NB4 (cell line): Measurements from ENCODE around the gene PPIAL4G.
"Not testable (repeated sequence)": the region's sequence is repeated elsewhere in the genome, so short reads cannot be mapped to it uniquely, and the experiment has no call there.

Experiments
- DNase-seq: peaks from one replicate; pipeline ENCODE4 v3.0.0; 2010; ENCODE audit warnings: low read depth
- H3K4me3 ChIP-seq: one replicate; pipeline ENCODE4 v1.5.1; 2011; ENCODE audit warnings: mild to moderate bottlenecking, low read depth, low read length, moderate library complexity
- CTCF ChIP-seq: IDR thresholded peaks from one replicate; pipeline ENCODE4 v1.5.1; 2012; ENCODE audit warnings: low read depth, low read length
- MAX ChIP-seq: IDR thresholded peaks from 2 replicates; pipeline ENCODE4 v1.6.1; 2011; ENCODE audit warnings: low read depth, low read length
- MYC ChIP-seq: IDR thresholded peaks from 2 replicates; pipeline ENCODE4 v1.6.1; 2011; ENCODE audit warnings: low read depth, low read length
- POLR2A ChIP-seq: IDR thresholded peaks from 2 replicates; pipeline ENCODE4 v1.6.1; 2011; ENCODE audit warnings: mild to moderate bottlenecking; ENCODE audit not compliant: insufficient read length; ENCODE audit errors: extremely low read depth

Gene PPIAL4G

GRCh38 chr1:148435406-148435805 lies 47.7 kb downstream of the PPIAL4G start:
- DNase-seq = no peak
- no peak overlapping the region for H3K4me3 ChIP-seq
- TF ChIP-seq MAX = no peak
- TF ChIP-seq POLR2A = no peak
- TF ChIP-seq MYC = no peak
- TF ChIP-seq CTCF = no peak

GRCh38 chr1:148434832-148435231 lies 48.3 kb downstream of the PPIAL4G start:
- TF ChIP-seq MAX = no peak

GRCh38 chr1:148432916-148433317 lies 50.2 kb downstream of the PPIAL4G start:
- not testable (repeated sequence) for H3K4me3 ChIP-seq, DNase-seq

More at GRCh38 chr1:148434832-148435231, 48.3 kb downstream of the PPIAL4G start:
- no peak overlapping the region for H3K4me3 ChIP-seq
- no peak for DNase-seq
